HG02763 (cell line): ENCODE measurements around the gene OPHN1.
"Not testable (repeated sequence)": the region's sequence is repeated elsewhere in the genome, so short reads cannot be mapped to it uniquely, and the experiment has no call there.

Experiments used
- ATAC-seq: cut with Tn5 transposase; IDR thresholded peaks from one replicate; pipeline ENCODE4 v1.9.1; 2021; ENCODE audit warnings: mild to moderate bottlenecking, moderate library complexity; ENCODE audit not compliant: unreplicated experiment

OPHN1 gene

DNA sequence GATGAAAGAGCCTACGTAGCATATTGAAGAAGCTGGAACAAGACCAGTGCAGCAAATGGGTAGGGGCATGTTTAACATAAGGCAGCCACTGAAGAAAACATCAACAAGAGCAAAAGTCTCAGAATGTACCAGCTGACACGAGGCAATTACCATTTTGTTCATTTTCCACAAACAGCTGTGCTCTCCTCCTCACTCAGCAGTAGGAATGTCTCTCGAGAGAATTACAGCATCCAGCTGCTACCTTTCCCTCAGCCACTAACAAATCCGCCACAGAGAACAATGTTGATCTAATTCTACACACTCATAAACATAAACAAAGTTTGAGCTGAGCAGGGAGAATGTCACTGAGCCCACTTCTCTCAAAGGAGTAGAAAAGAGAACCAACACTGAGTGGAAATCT is 68.0 kb downstream of the OPHN1 start:
- ATAC-seq: no peak

GRCh38 chrX:68363984-68364383 is 69.3 kb downstream of the OPHN1 start:
- ATAC-seq: no peak

GRCh38 chrX:68358679-68359078 is 74.6 kb downstream of the OPHN1 start:
- ATAC-seq: no peak

- ATAC-seq: no peak
These were observed 77.7 kb downstream of the OPHN1 start for GRCh38 chrX:68355629-68355920.

- no peak for ATAC-seq
These were observed 78.2 kb downstream of the OPHN1 start for GRCh38 chrX:68354879-68355628.

- ATAC-seq: no peak
These were observed 88.3 kb downstream of the OPHN1 start for GRCh38 chrX:68345025-68345424.

GRCh38 chrX:68343551-68343950 is 89.7 kb downstream of the OPHN1 start:
- no peak for ATAC-seq

DNA sequence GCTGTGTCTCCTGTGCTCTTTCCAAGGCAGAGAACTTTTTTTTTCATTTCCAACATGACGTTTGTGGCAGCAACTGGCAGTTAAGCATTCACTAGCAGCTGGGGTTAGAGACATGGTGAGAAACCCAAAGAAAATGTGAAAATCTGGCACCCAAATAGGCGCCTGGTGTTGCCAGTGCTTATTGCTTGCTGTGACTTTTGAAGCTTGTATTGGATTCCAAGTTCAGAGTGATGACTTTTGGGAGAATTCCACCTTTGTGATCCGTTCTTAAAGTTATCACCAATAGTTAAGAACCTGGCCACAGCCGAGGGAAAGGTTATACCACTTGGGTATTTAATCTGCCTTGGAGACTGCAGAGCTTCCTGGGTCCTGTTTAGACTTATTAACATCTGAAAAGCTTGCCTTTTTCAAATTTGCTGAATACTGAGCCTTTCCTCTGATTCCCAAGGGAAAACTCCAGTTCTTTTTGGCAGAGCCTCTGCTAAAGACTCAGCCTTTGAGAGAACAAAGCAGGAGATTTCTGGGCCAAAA is 101.0 kb downstream of the OPHN1 start:
- no peak for ATAC-seq

GRCh38 chrX:68326841-68327240 is 106.5 kb downstream of the OPHN1 start:
- ATAC-seq: not testable (repeated sequence)

DNA sequence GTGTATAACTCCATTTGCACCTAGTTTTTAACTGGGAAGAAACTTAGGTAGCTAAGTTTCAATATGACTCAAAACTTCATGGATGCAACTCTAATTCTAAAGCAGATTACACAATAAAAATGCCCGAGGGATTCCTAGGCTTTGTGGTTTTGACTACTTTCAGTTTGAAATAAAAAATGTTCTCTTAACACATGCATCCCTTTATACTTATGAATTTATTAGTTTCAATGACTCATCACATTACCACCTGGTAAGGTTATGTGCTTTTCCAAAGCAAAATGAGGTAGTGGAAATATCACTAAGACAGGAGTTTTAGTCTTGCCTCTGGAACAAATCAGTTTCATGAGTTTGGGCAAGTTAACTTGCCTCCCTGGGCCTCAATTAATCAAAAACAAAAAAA is 125.5 kb downstream of the OPHN1 start:
- no peak for ATAC-seq

GRCh38 chrX:68304602-68305001 is 128.7 kb downstream of the OPHN1 start:
- no peak for ATAC-seq

DNA sequence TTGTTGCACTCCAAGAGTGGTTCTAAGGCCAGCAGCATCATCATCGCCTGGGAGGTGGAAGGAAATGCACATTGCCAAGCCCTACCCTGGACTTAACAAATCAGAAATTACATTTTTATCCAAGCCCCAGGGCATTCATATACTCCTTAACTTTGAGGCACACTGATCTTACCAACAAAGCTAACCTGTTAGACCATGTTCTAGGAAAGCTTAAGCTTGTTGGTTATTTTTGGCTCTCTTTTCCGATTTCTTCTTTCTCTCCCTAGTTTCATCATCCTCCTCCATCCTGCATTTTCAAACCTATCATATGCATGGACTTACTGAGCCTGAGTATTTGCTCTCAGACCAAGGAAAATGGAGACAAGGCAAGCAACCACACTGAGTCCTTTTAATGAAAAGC is 133.4 kb downstream of the OPHN1 start:
- no peak for ATAC-seq

GRCh38 chrX:68292471-68292870 is 140.8 kb downstream of the OPHN1 start:
- no peak for ATAC-seq

DNA sequence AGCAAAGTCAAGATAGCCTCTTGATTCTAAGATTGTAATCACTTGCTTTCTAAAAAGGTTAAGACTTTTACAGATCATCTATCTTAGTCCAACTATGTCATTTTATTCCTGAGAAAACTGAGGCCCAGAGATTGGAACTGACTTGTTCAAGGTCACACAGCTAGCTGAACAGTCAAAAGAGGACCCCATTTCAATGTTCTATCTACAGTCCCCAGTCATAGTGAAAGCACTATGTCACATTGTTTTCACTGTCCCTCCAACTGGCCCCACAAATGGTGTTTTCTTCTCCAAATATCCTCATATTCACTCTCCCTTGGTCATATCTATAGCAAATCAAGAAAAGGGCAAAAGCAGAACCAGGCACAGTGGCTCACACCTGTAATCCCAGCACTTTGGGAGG is 145.2 kb downstream of the OPHN1 start:
- no peak for ATAC-seq

DNA sequence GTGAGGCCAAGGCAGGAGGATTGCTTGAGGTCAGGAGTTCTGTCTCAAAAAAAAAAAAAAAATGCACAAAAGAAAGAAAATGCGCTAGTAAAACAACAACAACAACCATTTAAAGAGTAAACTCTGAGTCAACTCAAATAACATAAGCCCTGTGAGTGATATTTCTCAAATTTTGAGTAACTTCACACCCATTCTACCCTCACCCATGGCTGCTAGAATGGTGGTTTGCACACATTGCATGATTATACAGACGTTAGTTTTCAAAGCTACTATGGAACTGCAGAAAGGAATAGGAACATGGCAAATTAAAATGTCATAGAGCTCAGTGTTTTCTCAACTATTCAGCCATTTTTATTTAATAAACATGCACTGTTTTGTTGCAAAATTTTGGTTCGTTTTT is 145.9 kb downstream of the OPHN1 start:
- ATAC-seq: no peak

GRCh38 chrX:68286980-68287379 is 146.3 kb downstream of the OPHN1 start:
- ATAC-seq: no peak

DNA sequence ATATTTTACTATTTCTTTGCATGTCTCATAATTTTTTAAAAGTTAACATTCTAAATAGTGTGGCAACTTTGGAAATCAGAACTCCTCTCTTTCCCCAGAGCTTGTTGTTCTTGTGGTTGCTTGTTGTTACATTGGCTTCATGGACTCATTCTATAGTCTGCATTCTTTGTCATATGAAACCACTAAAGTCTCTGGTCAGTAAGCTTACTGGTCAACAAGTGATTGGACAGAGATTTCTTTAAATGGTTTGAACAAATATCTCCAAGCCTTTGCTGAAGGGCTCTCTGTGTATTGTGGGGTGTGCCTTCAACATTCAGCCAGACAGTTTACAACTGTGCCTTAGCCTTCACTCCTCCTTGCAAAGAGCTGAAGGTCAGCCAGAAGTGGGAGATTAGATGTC is 147.2 kb downstream of the OPHN1 start:
- no peak for ATAC-seq

- no peak for ATAC-seq
These were observed 148.9 kb downstream of the OPHN1 start for GRCh38 chrX:68284281-68284904.

DNA sequence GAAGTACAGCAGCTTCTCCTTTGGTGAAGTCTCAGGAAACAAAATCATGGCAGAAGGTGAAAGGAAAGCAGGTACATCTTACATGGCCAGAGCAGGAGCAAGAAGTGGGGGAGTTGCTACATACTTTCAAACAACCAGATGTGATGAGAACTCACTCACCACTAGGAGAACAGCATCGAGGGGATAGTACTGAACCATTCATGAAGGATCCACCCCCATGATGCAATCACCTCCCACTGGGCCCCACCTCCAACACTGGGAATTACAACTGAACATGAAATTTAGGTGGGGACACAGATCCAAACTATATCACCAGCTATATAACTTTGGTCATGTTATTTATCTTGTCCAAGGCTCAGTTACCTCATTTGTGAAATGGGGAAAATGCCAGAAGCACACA is 159.4 kb downstream of the OPHN1 start:
- no peak for ATAC-seq

- not testable (repeated sequence) for ATAC-seq
These were observed 168.5 kb downstream of the OPHN1 start for GRCh38 chrX:68264793-68265192.

- ATAC-seq: no peak
These were observed 172.1 kb downstream of the OPHN1 start for GRCh38 chrX:68261060-68261672.

DNA sequence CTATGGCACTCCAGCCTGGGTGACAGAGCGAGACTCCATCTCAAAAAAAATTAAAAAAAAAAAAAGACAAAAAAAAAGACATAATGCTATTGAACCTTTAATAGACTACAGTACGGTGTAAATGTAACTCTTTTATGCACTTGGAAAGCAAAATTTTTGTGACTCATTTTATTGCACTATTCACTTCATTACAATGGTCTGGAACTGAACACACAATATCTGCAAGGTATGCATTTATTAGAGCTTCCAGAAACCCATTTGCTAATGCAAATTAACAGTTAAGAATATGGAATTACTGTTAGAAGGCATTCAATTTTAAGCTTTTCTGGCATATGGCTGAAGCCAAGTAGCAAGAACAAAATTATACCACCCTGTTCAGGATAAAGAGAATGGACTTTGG is 176.3 kb downstream of the OPHN1 start:
- ATAC-seq: no peak
